ENCODE results near the gene EZR. TPM values are rescaled to one million over a fixed set of nuclear protein-coding genes. Genes with fewer than 3 reads are reported as not detected.

EZR gene
- total RNA-seq, 1 donor from 2014 or later, result 254 TPM

GRCh38 chr6:158772851-158773371 lies 46.3 kb downstream of the EZR start:
- H3K36me3 ChIP-seq, result peaks cover 98% of the 10 kb centered on the region
- no peak for DNase-seq
- H3K4me3 ChIP-seq, result no peak overlapping the region
- H3K9me3 ChIP-seq, result no peaks in the 10 kb centered on the region
- intact Hi-C loops (cut with DNase I), result no loop called here
- no peak for TF ChIP-seq CTCF (IDR thresholded peaks at IDR 0.05)
- H3K27ac ChIP-seq, result peak overlapping the region; percentile 27
- H3K4me1 ChIP-seq, result peaks cover 8% of the 10 kb centered on the region
- H3K27me3 ChIP-seq (ENCODE audit: low read depth), result no peaks in the 10 kb centered on the region
- peak; percentile 2 to 40 for ATAC-seq

DNA sequence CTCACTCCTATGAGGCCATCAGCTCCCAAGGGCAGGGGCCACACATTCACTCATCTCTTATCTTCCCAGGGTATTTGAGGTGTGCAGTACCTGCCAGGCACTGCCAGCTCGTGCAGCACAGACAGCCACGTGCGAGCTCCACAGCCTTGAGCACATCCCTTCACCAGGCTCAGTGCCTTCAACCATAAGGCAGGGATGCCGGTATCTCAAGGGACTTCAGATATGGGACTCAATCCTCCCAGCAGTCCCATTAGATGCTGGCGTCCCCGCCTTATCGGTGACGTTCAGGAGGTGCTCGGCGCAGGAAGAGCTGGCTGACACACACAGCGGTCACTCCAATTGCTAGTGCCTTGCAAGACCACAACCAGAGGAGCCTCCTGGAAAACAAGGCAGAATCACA lies 47.0 kb downstream of the EZR start:
- H3K4me1 ChIP-seq, result peaks cover 8% of the 10 kb centered on the region
- no peak for DNase-seq
- TF ChIP-seq CTCF (IDR thresholded peaks at IDR 0.05), result no peak
- H3K36me3 ChIP-seq, result peaks cover 98% of the 10 kb centered on the region
- H3K27ac ChIP-seq, result no peak overlapping the region
- no peak overlapping the region for H3K4me3 ChIP-seq
- no peaks in the 10 kb centered on the region for H3K27me3 ChIP-seq (ENCODE audit: low read depth)
- intact Hi-C loops (cut with DNase I), result no loop called here
- H3K9me3 ChIP-seq, result no peaks in the 10 kb centered on the region
- no peak for ATAC-seq

DNA sequence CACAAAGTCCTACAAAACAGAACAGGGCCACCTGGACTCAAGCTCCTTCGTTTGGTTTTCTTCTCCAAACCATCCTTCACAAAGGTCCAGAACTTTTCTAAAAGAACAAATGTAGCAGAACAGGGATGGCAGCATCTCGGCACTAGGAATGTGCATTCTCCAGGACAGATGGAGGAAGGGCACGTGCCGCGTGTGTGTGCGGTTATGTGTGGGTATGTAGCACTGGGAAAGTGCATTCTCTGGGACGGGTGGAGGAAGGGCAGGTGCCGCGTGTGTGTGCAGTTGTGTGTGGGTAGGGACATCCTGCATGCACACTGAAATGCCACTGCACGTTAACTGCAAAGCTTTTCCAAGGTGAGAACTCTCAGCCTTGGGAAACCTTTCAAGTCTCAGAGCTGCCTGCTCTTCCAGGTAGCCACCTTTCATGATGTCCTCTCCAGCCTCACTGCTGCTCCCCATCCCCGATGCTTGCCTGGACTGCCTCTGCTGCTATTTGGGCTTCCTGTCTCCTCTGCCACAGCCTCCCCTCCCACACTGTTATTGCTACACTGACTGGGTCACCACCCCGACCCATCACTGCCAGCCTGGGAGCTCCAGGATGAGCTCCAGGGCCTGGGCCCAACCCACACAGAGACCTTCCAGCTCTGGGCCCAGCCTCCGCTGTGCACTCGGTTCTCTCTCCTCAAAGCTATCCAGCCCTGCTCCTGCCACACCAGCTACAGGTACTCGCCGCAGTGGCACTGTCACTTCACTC lies 47.6 kb downstream of the EZR start:
- Histone ChIP-seq H3K27ac (no peak overlapping the region), H3K36me3 (peaks cover 98% of the 10 kb centered on the region), H3K4me3 (no peak overlapping the region), H3K27me3 (ENCODE audit: low read depth) (no peaks in the 10 kb centered on the region), H3K4me1 (peaks cover 8% of the 10 kb centered on the region), H3K9me3 (no peaks in the 10 kb centered on the region)
- peak in 1 of 2 donors; percentile 2 for ATAC-seq
- intact Hi-C loops (cut with DNase I), result no loop called here
- no peak for TF ChIP-seq CTCF (IDR thresholded peaks at IDR 0.05)
- DNase-seq, result no peak

DNA sequence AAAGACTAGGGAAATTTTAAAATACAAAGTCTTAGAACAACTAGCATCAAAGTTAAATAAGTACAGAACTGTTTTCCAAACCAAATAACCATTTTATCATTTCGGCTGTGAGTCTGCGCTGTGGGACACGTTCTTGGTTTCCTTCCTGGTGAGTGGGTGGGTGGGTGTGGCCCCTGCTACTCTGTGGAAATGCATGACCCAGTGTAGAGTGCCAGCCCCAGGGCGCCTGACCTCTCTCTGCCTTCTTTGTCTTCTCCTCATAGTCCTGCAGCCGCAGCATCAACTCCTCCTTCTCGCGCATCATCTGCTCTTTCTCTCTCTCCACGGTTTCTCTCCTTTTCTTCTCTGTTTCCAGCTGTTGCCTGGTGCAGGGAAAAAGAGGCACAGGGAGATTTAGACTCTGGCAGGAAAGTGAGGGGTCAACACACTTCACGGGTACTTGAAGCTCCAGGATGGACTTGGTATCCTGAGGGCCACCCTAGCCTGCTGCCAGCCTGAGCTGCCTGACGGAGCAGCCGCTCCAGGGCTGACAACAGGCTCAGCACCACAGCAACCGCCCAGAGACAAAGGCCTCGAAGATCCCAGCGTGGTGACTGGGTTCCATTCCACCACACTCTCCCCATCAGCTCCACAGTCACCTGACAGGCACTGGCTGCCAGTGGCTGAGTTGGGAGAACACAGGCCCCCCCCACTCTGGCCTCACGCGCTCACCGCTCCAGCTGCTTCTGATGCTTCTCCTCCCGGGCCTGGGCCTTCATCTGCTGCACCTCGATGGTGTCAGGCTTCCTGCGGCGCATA lies 48.4 kb downstream of the EZR start:
- peaks cover 8% of the 10 kb centered on the region for H3K4me1 ChIP-seq
- TF ChIP-seq CTCF (IDR thresholded peaks at IDR 0.05), result no peak
- DNase-seq, result no peak
- no peak for ATAC-seq
- H3K4me3 ChIP-seq, result no peak overlapping the region
- no peak overlapping the region for H3K27ac ChIP-seq
- H3K9me3 ChIP-seq, result no peaks in the 10 kb centered on the region
- no peaks in the 10 kb centered on the region for H3K27me3 ChIP-seq (ENCODE audit: low read depth)
- intact Hi-C loops (cut with DNase I), result no loop called here
- peaks cover 98% of the 10 kb centered on the region for H3K36me3 ChIP-seq

GRCh38 chr6:158769771-158770432 lies 49.3 kb downstream of the EZR start:
- DNase-seq, result no peak
- H3K4me1 ChIP-seq, result peaks cover 8% of the 10 kb centered on the region
- H3K36me3 ChIP-seq, result peaks cover 98% of the 10 kb centered on the region
- intact Hi-C loops (cut with DNase I), result no loop called here
- H3K27me3 ChIP-seq (ENCODE audit: low read depth), result no peaks in the 10 kb centered on the region
- ATAC-seq, result no peak
- no peak overlapping the region for H3K4me3 ChIP-seq
- H3K9me3 ChIP-seq, result no peaks in the 10 kb centered on the region
- TF ChIP-seq CTCF (IDR thresholded peaks at IDR 0.05), result no peak
- H3K27ac ChIP-seq, result no peak overlapping the region

Data from lower lobe of right lung (tissue), 2 donors.